ENCODE measurements around the gene STRBP.

The STRBP gene

GRCh38 chr9:123132696-123133095 is 135.7 kb downstream of the STRBP start:
- H3K36me3 ChIP-seq (ENCODE audit: insufficient read depth, low read length) = peaks cover 74% of the 10 kb centered on the region
- H3K27ac ChIP-seq (ENCODE audit: low read depth, low read length) = no peak overlapping the region
- H3K9ac ChIP-seq (ENCODE audit: low read depth, low read length) = no peak overlapping the region
- H3K4me3 ChIP-seq (ENCODE audit: low read length) = no peak overlapping the region
- no peaks in the 10 kb centered on the region for H3K9me3 ChIP-seq (ENCODE audit: insufficient read depth, low read depth, low read length)
- no peaks in the 10 kb centered on the region for H3K27me3 ChIP-seq (ENCODE audit: insufficient read depth, low read length)
- 92% methylated on average over 6 of the region's 6 CpGs for WGBS
- no peaks in the 10 kb centered on the region for H3K4me1 ChIP-seq (ENCODE audit: insufficient read depth, low read length)

GRCh38 chr9:123131993-123132392 is 136.4 kb downstream of the STRBP start:
- Histone ChIP-seq H3K4me1 (ENCODE audit: insufficient read depth, low read length) (no peaks in the 10 kb centered on the region), H3K36me3 (ENCODE audit: insufficient read depth, low read length) (peaks cover 79% of the 10 kb centered on the region), H3K27ac (ENCODE audit: low read depth, low read length) (no peak overlapping the region), H3K27me3 (ENCODE audit: insufficient read depth, low read length) (no peaks in the 10 kb centered on the region), H3K9me3 (ENCODE audit: insufficient read depth, low read depth, low read length) (no peaks in the 10 kb centered on the region), H3K4me3 (ENCODE audit: low read length) (no peak overlapping the region), H3K9ac (ENCODE audit: low read depth, low read length) (no peak overlapping the region)

GRCh38 chr9:123131258-123131657 is 137.1 kb downstream of the STRBP start:
- 85% methylated on average over 1 of the region's 1 CpG for whole genome bisulfite sequencing
- no peaks in the 10 kb centered on the region for H3K4me1 ChIP-seq (ENCODE audit: insufficient read depth, low read length)
- H3K4me3 ChIP-seq (ENCODE audit: low read length) = no peak overlapping the region
- no peaks in the 10 kb centered on the region for H3K9me3 ChIP-seq (ENCODE audit: insufficient read depth, low read depth, low read length)
- H3K9ac ChIP-seq (ENCODE audit: low read depth, low read length) = no peak overlapping the region
- no peaks in the 10 kb centered on the region for H3K27me3 ChIP-seq (ENCODE audit: insufficient read depth, low read length)
- H3K27ac ChIP-seq (ENCODE audit: low read depth, low read length) = no peak overlapping the region
- H3K36me3 ChIP-seq (ENCODE audit: insufficient read depth, low read length) = peaks cover 78% of the 10 kb centered on the region

DNA sequence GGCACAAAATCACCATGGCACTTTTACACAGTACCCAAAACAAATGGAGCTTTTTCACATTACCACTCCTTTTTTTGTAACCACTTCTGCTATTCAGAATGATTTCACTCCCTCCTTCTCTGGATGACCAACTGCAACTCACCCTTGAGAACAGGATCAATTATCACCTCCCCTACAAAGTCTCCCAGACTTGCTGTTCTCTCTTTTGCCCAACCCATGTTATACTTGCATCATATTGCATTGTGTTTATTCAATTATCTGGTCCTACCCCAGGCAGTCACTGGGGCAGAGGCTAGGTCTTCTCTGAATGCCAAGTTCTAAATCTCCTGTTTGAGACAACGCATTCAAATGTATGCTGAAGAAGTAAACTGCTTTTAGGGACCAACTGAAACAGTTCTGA is 139.0 kb downstream of the STRBP start:
- H3K9ac ChIP-seq (ENCODE audit: low read depth, low read length) = no peak overlapping the region
- H3K4me1 ChIP-seq (ENCODE audit: insufficient read depth, low read length) = peaks cover 12% of the 10 kb centered on the region
- H3K36me3 ChIP-seq (ENCODE audit: insufficient read depth, low read length) = peaks cover 67% of the 10 kb centered on the region
- no peak overlapping the region for H3K4me3 ChIP-seq (ENCODE audit: low read length)
- no peaks in the 10 kb centered on the region for H3K9me3 ChIP-seq (ENCODE audit: insufficient read depth, low read depth, low read length)
- WGBS = 97% methylated on average over 1 of the region's 1 CpG
- no peak overlapping the region for H3K27ac ChIP-seq (ENCODE audit: low read depth, low read length)
- no peaks in the 10 kb centered on the region for H3K27me3 ChIP-seq (ENCODE audit: insufficient read depth, low read length)

- H3K4me1 ChIP-seq (ENCODE audit: insufficient read depth, low read length) = peaks cover 12% of the 10 kb centered on the region
- H3K9ac ChIP-seq (ENCODE audit: low read depth, low read length) = no peak overlapping the region
- H3K36me3 ChIP-seq (ENCODE audit: insufficient read depth, low read length) = peaks cover 74% of the 10 kb centered on the region
- H3K9me3 ChIP-seq (ENCODE audit: insufficient read depth, low read depth, low read length) = no peaks in the 10 kb centered on the region
- H3K4me3 ChIP-seq (ENCODE audit: low read length) = no peak overlapping the region
- H3K27me3 ChIP-seq (ENCODE audit: insufficient read depth, low read length) = no peaks in the 10 kb centered on the region
- H3K27ac ChIP-seq (ENCODE audit: low read depth, low read length) = no peak overlapping the region
- 97% methylated on average over 1 of the region's 4 CpGs for WGBS
Observed at GRCh38 chr9:123128591-123128990, 139.8 kb downstream of the STRBP start.

GRCh38 chr9:123127512-123128075 is 140.8 kb downstream of the STRBP start:
- Histone ChIP-seq H3K27ac (ENCODE audit: low read depth, low read length) (no peak overlapping the region), H3K27me3 (ENCODE audit: insufficient read depth, low read length) (no peaks in the 10 kb centered on the region), H3K4me3 (ENCODE audit: low read length) (no peak overlapping the region), H3K9ac (ENCODE audit: low read depth, low read length) (no peak overlapping the region), H3K4me1 (ENCODE audit: insufficient read depth, low read length) (peaks cover 17% of the 10 kb centered on the region), H3K36me3 (ENCODE audit: insufficient read depth, low read length) (peaks cover 70% of the 10 kb centered on the region), H3K9me3 (ENCODE audit: insufficient read depth, low read depth, low read length) (no peaks in the 10 kb centered on the region)
- 98% methylated on average over 3 of the region's 3 CpGs for WGBS

DNA sequence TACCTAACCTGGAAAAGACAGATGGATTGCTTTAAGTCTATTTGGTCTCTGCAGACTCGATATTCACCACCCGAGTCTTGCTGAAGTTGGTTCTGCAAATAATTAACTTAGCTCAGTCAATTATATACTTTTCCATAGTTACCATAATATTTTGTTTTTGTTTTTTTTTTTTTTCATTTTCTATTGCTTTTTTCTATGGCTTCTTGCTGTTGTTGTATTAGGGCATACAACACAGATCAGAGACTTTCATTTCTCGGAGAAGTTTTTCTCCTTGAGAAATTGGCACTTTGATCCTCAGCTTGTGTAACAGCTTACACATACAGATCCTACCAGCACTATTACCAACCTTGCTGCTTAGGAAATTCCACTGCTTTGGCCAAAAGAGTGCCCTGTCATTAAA is 146.9 kb downstream of the STRBP start:
- Histone ChIP-seq H3K36me3 (ENCODE audit: insufficient read depth, low read length) (peaks cover 22% of the 10 kb centered on the region), H3K9ac (ENCODE audit: low read depth, low read length) (no peak overlapping the region), H3K9me3 (ENCODE audit: insufficient read depth, low read depth, low read length) (no peaks in the 10 kb centered on the region), H3K27me3 (ENCODE audit: insufficient read depth, low read length) (no peaks in the 10 kb centered on the region), H3K4me1 (ENCODE audit: insufficient read depth, low read length) (peaks cover 24% of the 10 kb centered on the region), H3K27ac (ENCODE audit: low read depth, low read length) (no peak overlapping the region), H3K4me3 (ENCODE audit: low read length) (no peak overlapping the region)
- 97% methylated on average over 3 of the region's 3 CpGs for WGBS

DNA sequence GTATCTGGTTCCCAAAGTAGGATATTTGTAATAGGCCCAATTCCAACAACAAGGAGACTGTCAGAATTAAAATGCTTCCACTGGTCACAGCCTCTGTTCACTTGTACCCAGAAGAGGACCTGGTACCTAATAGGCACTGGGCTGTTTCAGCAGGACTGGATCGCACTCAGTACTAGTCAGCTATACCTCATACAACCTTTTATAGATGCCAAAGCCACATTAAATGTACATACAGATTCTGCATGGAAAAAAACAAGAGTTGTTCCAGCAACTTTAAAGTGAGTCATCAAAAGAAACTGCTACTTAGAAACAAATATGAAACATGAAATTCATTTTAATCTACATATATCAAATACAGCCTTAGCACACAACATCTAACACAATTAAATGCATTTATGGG is 147.4 kb downstream of the STRBP start:
- no peaks in the 10 kb centered on the region for H3K9me3 ChIP-seq (ENCODE audit: insufficient read depth, low read depth, low read length)
- H3K4me1 ChIP-seq (ENCODE audit: insufficient read depth, low read length) = peaks cover 24% of the 10 kb centered on the region
- H3K4me3 ChIP-seq (ENCODE audit: low read length) = no peak overlapping the region
- WGBS = 93% methylated on average over 1 of the region's 1 CpG
- H3K9ac ChIP-seq (ENCODE audit: low read depth, low read length) = no peak overlapping the region
- H3K27me3 ChIP-seq (ENCODE audit: insufficient read depth, low read length) = no peaks in the 10 kb centered on the region
- H3K36me3 ChIP-seq (ENCODE audit: insufficient read depth, low read length) = peaks cover 22% of the 10 kb centered on the region
- H3K27ac ChIP-seq (ENCODE audit: low read depth, low read length) = no peak overlapping the region

DNA sequence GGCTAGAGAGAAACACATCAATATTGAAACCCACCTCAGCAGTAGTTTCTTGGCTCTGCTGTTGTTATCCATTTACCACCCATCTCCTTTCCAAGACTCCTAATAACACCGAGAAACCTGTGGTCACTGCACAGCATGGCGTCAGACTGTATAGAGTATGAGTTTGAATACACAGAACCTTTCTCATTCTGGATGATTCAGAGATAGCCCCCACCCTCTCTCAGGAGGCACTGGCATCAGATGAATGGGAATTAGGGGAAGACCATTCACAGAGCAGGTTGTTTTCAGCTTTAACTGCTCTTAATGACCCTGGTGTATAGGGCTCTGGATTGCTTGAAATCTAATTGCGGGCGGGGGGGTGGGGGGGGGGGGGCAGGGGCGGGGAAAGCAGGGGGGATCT is 148.3 kb downstream of the STRBP start:
- Histone ChIP-seq H3K4me3 (ENCODE audit: low read length) (no peak overlapping the region), H3K27ac (ENCODE audit: low read depth, low read length) (no peak overlapping the region), H3K27me3 (ENCODE audit: insufficient read depth, low read length) (no peaks in the 10 kb centered on the region), H3K9me3 (ENCODE audit: insufficient read depth, low read depth, low read length) (no peaks in the 10 kb centered on the region), H3K9ac (ENCODE audit: low read depth, low read length) (no peak overlapping the region), H3K36me3 (ENCODE audit: insufficient read depth, low read length) (peaks cover 27% of the 10 kb centered on the region), H3K4me1 (ENCODE audit: insufficient read depth, low read length) (peaks cover 19% of the 10 kb centered on the region)
- WGBS = 63% methylated on average over 2 of the region's 5 CpGs

- Histone ChIP-seq H3K36me3 (ENCODE audit: insufficient read depth, low read length) (peaks cover 31% of the 10 kb centered on the region), H3K9me3 (ENCODE audit: insufficient read depth, low read depth, low read length) (no peaks in the 10 kb centered on the region), H3K9ac (ENCODE audit: low read depth, low read length) (no peak overlapping the region), H3K27me3 (ENCODE audit: insufficient read depth, low read length) (no peaks in the 10 kb centered on the region), H3K4me3 (ENCODE audit: low read length) (no peak overlapping the region), H3K4me1 (ENCODE audit: insufficient read depth, low read length) (peaks cover 13% of the 10 kb centered on the region), H3K27ac (ENCODE audit: low read depth, low read length) (no peak overlapping the region)
- 95% methylated on average over 6 of the region's 7 CpGs for WGBS
Observed at GRCh38 chr9:123119566-123119965, 148.8 kb downstream of the STRBP start.

GRCh38 chr9:123116036-123116435 is 152.3 kb downstream of the STRBP start:
- Histone ChIP-seq H3K36me3 (ENCODE audit: insufficient read depth, low read length) (peaks cover 22% of the 10 kb centered on the region), H3K4me1 (ENCODE audit: insufficient read depth, low read length) (peaks cover 5% of the 10 kb centered on the region), H3K4me3 (ENCODE audit: low read length) (no peak overlapping the region), H3K27me3 (ENCODE audit: insufficient read depth, low read length) (no peaks in the 10 kb centered on the region), H3K9me3 (ENCODE audit: insufficient read depth, low read depth, low read length) (no peaks in the 10 kb centered on the region), H3K9ac (ENCODE audit: low read depth, low read length) (no peak overlapping the region), H3K27ac (ENCODE audit: low read depth, low read length) (no peak overlapping the region)
- WGBS = 95% methylated on average over 6 of the region's 6 CpGs
